Neural cell (in vitro differentiated cells): ENCODE data around the gene ZNF680. TPM values are rescaled to one million over a fixed set of nuclear protein-coding genes. Genes with fewer than 3 reads are reported as not detected.

Experiments used
- H2AFZ ChIP-seq: fragments of 200-600, 300-800 bp; sonication (generic), shearing (Covaris generic); 2 replicates; pipeline ENCODE4 v1.6.0; 2014; ENCODE audit warnings: low read depth, mild to moderate bottlenecking, antibody characterized with exemption, low read length, moderate library complexity
- H3F3A ChIP-seq: fragments of 200-600 bp; shearing (Covaris generic); 2 replicates; pipeline ENCODE4 v1.6.1; 2016; ENCODE audit warnings: mild to moderate bottlenecking, moderate library complexity, mixed read lengths, antibody characterized with exemption, low read length; ENCODE audit not compliant: insufficient read depth, poor library complexity, severe bottlenecking
- H3K27ac ChIP-seq: fragments of 200-600, 300-800 bp; sonication (generic), shearing (Covaris generic); 2 replicates; pipeline ENCODE4 v1.5.1; 2014; ENCODE audit warnings: mild to moderate bottlenecking, low read length, moderate library complexity
- H3K27me3 ChIP-seq: fragments of 300-800, 200-600 bp; sonication (generic), shearing (Covaris generic); 2 replicates; pipeline ENCODE4 v1.6.0; 2014; ENCODE audit warnings: mild to moderate bottlenecking, low read depth, low read length, moderate library complexity; ENCODE audit not compliant: insufficient read depth
- H3K36me3 ChIP-seq: fragments of 300-800, 200-600 bp; sonication (generic), shearing (Covaris generic); 2 replicates; pipeline ENCODE4 v1.5.1; 2014; ENCODE audit warnings: mild to moderate bottlenecking, antibody characterized with exemption, low read length, moderate library complexity; ENCODE audit not compliant: insufficient read depth
- H3K4me2 ChIP-seq: fragments of 300-800, 200-600 bp; sonication (generic), shearing (Covaris generic); 2 replicates; pipeline ENCODE4 v1.6.0; 2014; ENCODE audit warnings: mild to moderate bottlenecking, low read length
- H3K4me3 ChIP-seq: fragments of 300-800, 200-600 bp; sonication (generic), shearing (Covaris generic); 2 replicates; pipeline ENCODE4 v1.5.1; 2014; ENCODE audit warnings: mild to moderate bottlenecking, low read length, moderate library complexity
- H3K79me2 ChIP-seq: fragments of 200-600 bp; shearing (Covaris generic); replicated peaks from 2 replicates; pipeline ENCODE4 v1.6.0; 2014; ENCODE audit warnings: mild to moderate bottlenecking, low read length, moderate library complexity; ENCODE audit not compliant: insufficient read depth
- H3K9ac ChIP-seq: fragments of 300-800, 200-600 bp; sonication (generic), shearing (Covaris generic); 2 replicates; pipeline ENCODE4 v1.6.1; 2016; ENCODE audit warnings: mild to moderate bottlenecking, low read length, mixed read lengths
- H3K9me2 ChIP-seq: fragments of 200-600 bp; shearing (Covaris generic); 2 replicates; pipeline ENCODE4 v1.6.1; 2016; ENCODE audit warnings: mild to moderate bottlenecking, low read length, mixed read lengths; ENCODE audit not compliant: insufficient read depth
- H3K9me3 ChIP-seq: fragments of 200-600, 300-800 bp; sonication (generic), shearing (Covaris generic); 2 replicates; pipeline ENCODE4 v1.6.1; 2016; ENCODE audit warnings: mild to moderate bottlenecking, mixed run types, low read length, moderate library complexity, mixed read lengths
- H4K20me1 ChIP-seq: fragments of 200-600 bp; shearing (Covaris generic); 2 replicates; pipeline ENCODE4 v1.6.1; 2016; ENCODE audit warnings: mild to moderate bottlenecking, mixed run types; ENCODE audit not compliant: insufficient read depth
- CTCF ChIP-seq: fragments of 450-650 bp; IDR thresholded peaks from 2 replicates; pipeline ENCODE4 v1.5.1; 2014; ENCODE audit warnings: antibody characterized with exemption, mild to moderate bottlenecking, moderate library complexity; ENCODE audit not compliant: poor library complexity, severe bottlenecking
- EP300 ChIP-seq: fragments of 450-650 bp; conservative IDR thresholded peaks from 2 replicates; pipeline ENCODE4 v1.6.1; 2014; ENCODE audit warnings: antibody characterized with exemption, mild to moderate bottlenecking, moderate library complexity; ENCODE audit not compliant: poor library complexity, severe bottlenecking
- EZH2 ChIP-seq: fragments of 200-600, 300-800 bp; shearing (Covaris generic), sonication (generic); IDR thresholded peaks from 2 replicates; pipeline ENCODE4 v1.6.1; 2014; ENCODE audit warnings: antibody characterized with exemption, low read length, borderline replicate concordance, mild to moderate bottlenecking; ENCODE audit not compliant: insufficient read depth, poor library complexity, severe bottlenecking
- MXI1 ChIP-seq: fragments of 450-650 bp; conservative IDR thresholded peaks from 2 replicates; pipeline ENCODE4 v1.6.1; 2014; ENCODE audit warnings: antibody characterized with exemption, mild to moderate bottlenecking; ENCODE audit not compliant: poor library complexity, severe bottlenecking
- POLR2AphosphoS5 ChIP-seq: IDR thresholded peaks from 2 replicates; pipeline ENCODE4 v1.6.1; 2012
- RAD21 ChIP-seq: fragments of 450-650 bp; conservative IDR thresholded peaks from 2 replicates; pipeline ENCODE4 v1.6.1; 2014; ENCODE audit warnings: antibody characterized with exemption, mild to moderate bottlenecking, moderate library complexity
- REST ChIP-seq: IDR thresholded peaks from 2 replicates; pipeline ENCODE4 v1.6.1; 2012; ENCODE audit warnings: borderline replicate concordance
- SMC3 ChIP-seq: fragments of 450-650 bp; conservative IDR thresholded peaks from 2 replicates; pipeline ENCODE4 v1.6.1; 2014; ENCODE audit warnings: antibody characterized with exemption, mild to moderate bottlenecking, moderate library complexity; ENCODE audit not compliant: poor library complexity
- TAF1 ChIP-seq: IDR thresholded peaks from 2 replicates; pipeline ENCODE4 v1.6.1; 2012; ENCODE audit warnings: low read depth
- polyA plus RNA-seq: library from polyadenylated mRNA; depleted of rRNA; stranded (reverse); fragments of >200 nt; gene quantifications from 2 replicates; pipeline ENCODE4 v1.2.3, GENCODE V29; 2014

ZNF680 gene
- polyA plus RNA-seq, 1 donor from 2014 or later = 0.32 TPM

- Histone ChIP-seq H3F3A (no peaks in the 10 kb centered on the region), H3K9me3 (no peaks in the 10 kb centered on the region), H3K79me2 (no peaks in the 10 kb centered on the region), H3K9ac (no peak overlapping the region), H3K27me3 (no peaks in the 10 kb centered on the region), H3K4me2 (no peak overlapping the region), H3K27ac (no peak overlapping the region), H3K36me3 (no peaks in the 10 kb centered on the region), H3K4me3 (no peak overlapping the region), H2AFZ (no peak overlapping the region), H3K9me2 (no peaks in the 10 kb centered on the region), H4K20me1 (no peaks in the 10 kb centered on the region)
- TF ChIP-seq POLR2AphosphoS5 (no peak), RAD21 (no peak)
Measured at GRCh38 chr7:64516451-64516850, 46.4 kb downstream of the ZNF680 start.

GRCh38 chr7:64515781-64516180 is 47.1 kb downstream of the ZNF680 start:
- H3K36me3 ChIP-seq = no peaks in the 10 kb centered on the region
- TF ChIP-seq SMC3 (no peak), MXI1 (no peak), POLR2AphosphoS5 (no peak)
- H3K27me3 ChIP-seq = no peaks in the 10 kb centered on the region
- H3K79me2 ChIP-seq = no peaks in the 10 kb centered on the region
- no peak overlapping the region for H3K4me3 ChIP-seq
- H2AFZ ChIP-seq = no peak overlapping the region
- no peaks in the 10 kb centered on the region for H3F3A ChIP-seq
- H3K4me2 ChIP-seq = no peak overlapping the region
- no peaks in the 10 kb centered on the region for H3K9me3 ChIP-seq
- H4K20me1 ChIP-seq = no peaks in the 10 kb centered on the region
- no peak overlapping the region for H3K9ac ChIP-seq
- H3K9me2 ChIP-seq = no peaks in the 10 kb centered on the region
- H3K27ac ChIP-seq = no peak overlapping the region

GRCh38 chr7:64515330-64515729 is 47.5 kb downstream of the ZNF680 start:
- Histone ChIP-seq H3K27me3 (no peaks in the 10 kb centered on the region), H4K20me1 (no peaks in the 10 kb centered on the region), H2AFZ (no peak overlapping the region), H3K36me3 (no peaks in the 10 kb centered on the region), H3K79me2 (no peaks in the 10 kb centered on the region), H3K4me3 (no peak overlapping the region), H3K9me3 (no peaks in the 10 kb centered on the region), H3F3A (no peaks in the 10 kb centered on the region), H3K27ac (no peak overlapping the region), H3K9me2 (no peaks in the 10 kb centered on the region), H3K9ac (no peak overlapping the region), H3K4me2 (no peak overlapping the region)
- no peak for TF ChIP-seq REST
- no peak for TF ChIP-seq CTCF
- no peak for TF ChIP-seq SMC3
- no peak for TF ChIP-seq EZH2
- no peak for TF ChIP-seq EP300
- no peak for TF ChIP-seq TAF1
- TF ChIP-seq MXI1 = no peak
- TF ChIP-seq RAD21 = no peak
- no peak for TF ChIP-seq POLR2AphosphoS5
